ENCODE results near the gene TRMT1.
A peak's percentile ranks its signal among the peaks of the same experiment; 100 is the strongest.
"Not testable (repeated sequence)": the region's sequence is repeated elsewhere in the genome, so short reads cannot be mapped to it uniquely, and the experiment has no call there.

Gene TRMT1

GRCh38 chr19:13116282-13117175, at the start of gene TRMT1:
TRMT1 (minus strand) TSS chr19:13116740; CDS start chr19:13116399, 341 bp downstream.
- DNase-seq = peak; percentile 94

DNA sequence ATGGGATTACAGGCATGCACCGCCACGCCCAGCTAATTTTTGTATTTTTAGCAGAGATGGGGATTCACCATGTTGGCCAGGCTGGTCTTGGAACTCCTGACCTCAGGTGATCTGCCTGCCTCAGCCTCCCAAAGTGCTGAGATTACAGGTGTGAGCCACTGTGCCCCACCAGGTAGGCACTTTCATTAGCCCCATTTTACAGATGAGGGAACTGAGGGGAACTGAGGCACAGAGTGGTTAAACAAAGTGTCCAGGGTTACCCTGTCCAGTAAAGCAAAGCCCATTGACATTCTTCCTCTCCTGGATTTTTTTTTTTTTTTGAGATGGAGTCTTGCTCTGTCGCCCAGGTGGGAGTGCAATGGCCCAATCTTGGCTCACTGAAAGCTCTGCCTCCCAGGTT, 49.6 kb upstream of the TRMT1 start:
- not testable (repeated sequence) for DNase-seq

DNA sequence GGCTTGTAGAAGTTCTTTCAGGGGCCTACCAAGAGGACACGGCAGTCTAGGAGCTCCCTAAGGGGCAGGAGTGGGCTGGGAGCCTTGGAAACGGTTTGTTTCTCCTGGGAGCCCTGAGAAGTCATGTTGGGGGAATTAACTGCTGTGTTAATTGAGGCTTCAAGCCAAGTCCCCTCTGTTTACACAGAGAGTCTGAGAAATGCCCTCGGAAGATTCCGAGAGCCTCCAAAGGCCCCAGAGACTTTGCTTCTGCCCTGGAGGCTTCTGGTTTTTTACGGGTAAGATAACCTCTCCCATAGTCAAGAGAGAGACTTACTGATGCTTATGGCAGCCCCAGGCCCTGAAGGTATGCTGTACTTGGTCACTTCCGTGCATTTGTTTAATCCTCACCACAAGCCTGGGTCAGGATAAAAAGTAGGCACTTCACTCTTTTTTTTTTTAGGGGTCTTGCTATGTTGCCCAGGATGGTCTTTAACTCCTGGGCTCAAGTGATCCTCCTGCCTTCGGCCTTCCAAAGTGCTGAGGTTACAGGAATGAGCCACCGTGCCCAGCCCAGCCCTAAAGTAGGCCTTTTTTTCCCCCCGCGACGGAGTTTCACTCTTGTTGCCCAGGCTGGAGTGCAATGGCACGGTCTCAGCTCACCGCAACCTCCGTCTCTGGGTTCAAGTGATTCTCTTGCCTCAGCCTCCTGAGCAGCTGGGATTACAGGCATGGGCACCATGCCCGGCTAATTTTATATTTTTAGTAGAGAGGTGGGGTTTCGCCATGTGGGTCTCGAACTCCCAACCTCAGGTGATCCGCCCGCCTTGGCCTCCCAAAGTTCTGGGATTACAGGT, 48.8 kb upstream of the TRMT1 start:
- peak; percentile 37 for DNase-seq

GRCh38 chr19:13164343-13165161, 48.0 kb upstream of the TRMT1 start:
- peak; percentile 68 for DNase-seq

DNA sequence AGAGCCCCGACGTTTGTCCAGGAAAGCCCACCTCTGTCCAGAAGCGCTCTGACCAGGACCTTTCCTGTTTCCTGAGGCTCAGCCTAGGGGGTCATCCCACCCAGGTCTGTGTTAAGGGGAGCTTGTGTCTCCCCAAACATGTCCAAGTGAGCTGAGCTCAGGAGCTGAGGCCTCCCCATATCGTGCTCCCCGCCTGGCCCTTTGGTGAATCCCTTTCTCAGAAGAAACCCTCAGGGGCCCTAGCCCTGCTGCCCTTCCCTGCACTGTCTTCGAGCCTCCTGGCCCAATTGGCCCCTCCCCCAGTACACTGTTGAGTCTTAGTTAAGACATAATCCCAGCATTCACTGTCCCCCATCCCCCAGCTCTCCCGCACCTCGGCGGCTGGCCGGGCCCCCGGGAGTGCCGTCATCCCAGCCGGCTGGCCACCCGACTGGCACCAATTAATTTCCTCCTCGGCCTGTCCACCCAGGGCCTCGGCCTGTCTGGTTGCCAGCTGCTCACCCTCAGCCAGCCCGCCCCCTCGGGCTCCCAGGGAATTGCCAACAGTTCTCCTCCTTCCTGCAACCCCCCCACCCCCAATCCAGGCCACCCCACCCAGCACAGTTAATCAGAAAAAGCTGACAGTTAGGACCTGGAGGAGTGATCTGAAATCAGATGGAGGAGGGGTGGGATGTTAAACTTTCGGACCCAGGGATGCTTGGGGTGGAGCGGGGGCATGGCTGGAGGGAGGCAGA, 47.2 kb upstream of the TRMT1 start:
- DNase-seq = peak; percentile 86

GRCh38 chr19:13162724-13163608, 46.4 kb upstream of the TRMT1 start:
- peak; percentile 97 for DNase-seq

GRCh38 chr19:13160557-13160956, 44.0 kb upstream of the TRMT1 start:
- DNase-seq = no peak

DNA sequence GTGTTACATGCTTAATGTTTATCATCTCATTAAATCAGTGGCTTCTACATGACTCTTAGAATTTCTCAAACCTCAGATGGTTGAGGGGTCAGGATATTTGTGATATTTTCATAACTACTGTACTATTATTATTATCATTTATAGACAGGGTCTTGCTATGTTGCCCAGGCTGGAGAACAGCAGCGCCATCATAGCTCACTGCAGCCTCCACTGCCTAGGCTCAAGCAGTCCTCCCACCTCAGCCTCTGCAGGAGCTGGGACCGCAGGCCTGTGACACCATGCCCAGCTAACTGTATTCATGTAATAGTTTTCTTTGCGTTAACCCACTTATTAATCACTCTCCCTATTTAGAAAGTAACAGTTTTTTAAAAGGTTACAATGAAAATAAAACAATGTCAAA, 43.2 kb upstream of the TRMT1 start:
- DNase-seq = no peak

DNA sequence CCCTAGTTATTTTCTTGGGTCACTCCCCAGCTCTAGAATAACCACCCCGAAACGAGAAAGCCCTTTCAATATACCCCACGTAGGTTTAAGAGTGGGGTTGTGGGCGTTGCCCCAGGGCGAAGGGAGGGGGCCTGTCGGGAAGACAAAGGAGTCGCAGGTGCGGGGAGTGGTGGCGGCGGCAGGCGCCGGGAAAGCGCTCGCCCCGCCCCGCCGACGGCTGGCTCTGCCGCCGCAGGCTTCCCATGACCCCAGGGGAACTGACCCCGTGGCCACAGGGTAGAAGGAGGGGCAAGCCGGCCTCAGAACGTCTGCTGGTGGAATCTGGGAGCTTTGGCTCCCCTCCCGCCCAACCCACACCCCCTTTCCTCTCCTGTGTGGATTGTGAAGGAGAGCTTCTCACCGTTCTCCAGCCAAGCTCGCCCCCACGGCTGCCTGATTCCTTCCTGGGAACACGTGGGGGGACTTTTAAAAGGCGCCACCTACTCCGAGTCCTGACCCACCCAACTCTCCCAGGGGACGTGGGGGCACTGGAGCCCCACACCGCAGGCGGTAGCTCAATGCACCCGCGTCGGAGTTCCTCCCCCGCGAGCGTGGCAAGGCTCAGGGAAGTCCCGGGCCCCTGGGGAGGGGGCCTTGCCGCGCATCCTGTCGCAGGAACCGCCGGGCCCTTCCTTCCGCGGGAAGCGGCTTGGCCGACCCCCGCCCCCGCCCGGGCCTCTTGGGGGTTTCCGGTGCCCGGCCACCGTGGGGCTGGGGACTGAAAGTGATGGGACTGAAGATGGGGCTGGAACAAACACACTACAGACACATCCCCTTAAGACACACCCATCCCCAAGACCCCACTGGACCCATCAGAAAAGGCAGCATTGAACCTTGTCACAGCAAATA, 39.2 kb upstream of the TRMT1 start:
- DNase-seq = peak; percentile 57

- DNase-seq = peak; percentile 68
These were observed 38.5 kb upstream of the TRMT1 start for GRCh38 chr19:13154911-13155471.

DNA sequence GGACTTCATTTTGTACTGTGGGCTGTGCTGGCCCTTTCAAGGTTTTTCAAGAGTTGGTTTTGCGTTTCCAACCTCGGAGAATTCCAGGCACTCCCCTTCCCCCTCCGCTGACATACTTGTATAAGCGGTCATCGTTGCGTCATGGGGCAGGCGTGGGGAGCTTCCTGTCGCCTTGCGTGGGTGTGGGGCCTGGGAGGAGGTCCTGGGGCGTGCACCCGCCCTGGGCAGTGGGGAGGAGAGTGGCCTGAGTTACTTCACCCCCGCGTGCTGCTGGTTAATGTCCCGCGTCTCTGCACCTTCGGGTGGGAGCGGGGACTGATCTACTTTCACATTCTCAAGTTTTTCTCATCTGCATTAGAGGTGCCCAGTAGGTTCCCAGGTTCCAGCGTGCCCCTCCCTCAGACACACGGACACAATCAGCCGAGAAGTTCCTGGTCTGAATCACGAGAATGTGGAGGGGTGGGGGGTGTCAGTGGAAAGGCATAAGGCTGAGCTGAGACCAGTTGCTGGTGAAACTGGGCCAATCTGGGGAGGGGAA, 37.8 kb upstream of the TRMT1 start:
- peak; percentile 92 for DNase-seq

- no peak for DNase-seq
These were observed 37.2 kb upstream of the TRMT1 start for GRCh38 chr19:13153569-13154240.

DNA sequence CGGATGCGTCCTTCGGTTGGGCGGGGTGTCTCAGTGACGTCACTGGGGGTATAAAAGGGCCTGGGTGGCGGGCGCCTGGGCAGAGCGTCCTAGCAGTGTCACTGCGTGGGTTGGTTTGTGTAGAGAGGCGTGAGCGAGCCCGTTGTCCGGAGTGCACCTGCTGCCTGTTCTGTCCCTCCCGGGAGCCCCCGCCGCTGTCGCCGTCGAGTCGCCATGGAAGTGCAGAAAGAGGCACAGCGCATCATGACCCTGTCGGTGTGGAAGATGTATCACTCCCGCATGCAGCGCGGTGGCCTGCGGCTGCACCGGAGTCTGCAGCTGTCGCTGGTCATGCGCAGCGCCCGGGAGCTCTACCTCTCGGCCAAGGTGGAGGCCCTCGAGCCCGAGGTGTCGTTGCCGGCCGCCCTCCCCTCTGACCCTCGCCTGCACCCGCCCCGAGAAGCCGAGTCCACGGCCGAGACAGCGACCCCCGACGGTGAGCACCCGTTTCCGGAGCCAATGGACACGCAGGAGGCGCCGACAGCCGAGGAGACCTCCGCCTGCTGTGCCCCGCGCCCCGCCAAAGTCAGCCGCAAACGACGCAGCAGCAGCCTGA, 36.5 kb upstream of the TRMT1 start:
- DNase-seq = peak; percentile 96

DNA sequence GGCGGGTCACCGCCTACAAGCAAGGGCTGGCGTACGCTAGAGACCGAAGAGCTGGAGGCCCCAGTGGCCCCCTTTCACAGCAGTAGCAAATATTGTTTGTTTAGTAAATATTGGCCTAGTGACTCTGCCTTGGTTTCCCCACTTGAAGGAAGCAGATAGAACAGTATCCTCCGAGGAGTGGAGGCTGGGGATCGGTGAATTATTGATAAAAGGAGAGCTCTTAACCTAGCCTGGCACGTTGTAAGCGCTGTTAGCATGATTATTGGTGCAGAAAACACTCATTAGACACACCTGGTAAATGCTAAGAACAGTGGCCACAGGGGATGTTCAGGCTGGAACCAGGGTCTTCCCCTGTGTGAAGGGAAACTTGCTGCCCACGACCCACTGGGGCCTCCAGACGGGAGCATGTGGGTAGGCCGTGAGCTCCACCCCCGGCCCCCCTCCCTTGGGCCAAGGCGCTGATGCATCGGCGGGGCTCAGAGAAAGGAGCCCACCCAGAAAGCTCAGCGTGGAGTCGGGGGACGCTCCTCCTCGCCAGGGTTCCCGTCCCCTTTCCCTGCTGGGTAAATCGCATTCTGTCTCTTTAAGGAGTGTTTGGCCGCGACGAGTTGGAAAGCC, 35.9 kb upstream of the TRMT1 start:
- DNase-seq = no peak

DNA sequence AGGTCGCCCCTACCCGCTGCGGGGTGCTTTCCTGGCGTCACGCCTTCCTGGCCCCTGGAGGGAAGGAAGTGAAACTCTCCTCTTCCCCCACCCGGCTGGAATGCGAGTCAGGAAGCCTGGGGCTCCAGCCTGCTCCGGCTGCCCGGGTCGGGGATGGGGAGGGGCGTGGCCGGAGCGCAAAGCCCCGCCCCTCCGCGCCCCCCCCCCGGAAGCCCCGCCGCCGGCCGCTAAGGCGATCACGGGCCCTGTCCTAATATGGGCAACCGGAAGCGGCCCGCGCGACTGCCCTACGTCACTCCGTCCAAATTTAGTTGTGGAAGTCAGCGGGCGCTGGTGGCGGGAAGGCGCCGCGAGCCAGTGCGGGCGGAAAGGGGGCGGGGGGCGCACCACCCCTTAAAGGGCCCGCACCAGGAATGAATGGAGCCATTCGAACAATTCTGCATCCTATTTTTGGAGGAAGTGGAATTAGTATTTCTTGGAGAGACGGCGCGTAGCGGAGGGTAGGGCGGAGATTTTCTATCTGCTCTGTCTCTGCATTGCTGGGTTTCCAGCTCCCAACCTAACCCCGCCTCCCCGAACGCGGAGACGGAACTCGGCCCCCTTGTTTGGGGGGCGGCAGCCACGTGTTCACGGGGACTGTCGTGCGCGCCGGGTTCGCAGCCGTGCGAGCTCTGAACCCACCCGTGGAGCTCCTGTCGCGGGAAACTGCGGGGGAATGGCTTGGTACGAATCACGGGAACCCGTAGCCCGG, 35.2 kb upstream of the TRMT1 start:
- peak; percentile 98 for DNase-seq

DNA sequence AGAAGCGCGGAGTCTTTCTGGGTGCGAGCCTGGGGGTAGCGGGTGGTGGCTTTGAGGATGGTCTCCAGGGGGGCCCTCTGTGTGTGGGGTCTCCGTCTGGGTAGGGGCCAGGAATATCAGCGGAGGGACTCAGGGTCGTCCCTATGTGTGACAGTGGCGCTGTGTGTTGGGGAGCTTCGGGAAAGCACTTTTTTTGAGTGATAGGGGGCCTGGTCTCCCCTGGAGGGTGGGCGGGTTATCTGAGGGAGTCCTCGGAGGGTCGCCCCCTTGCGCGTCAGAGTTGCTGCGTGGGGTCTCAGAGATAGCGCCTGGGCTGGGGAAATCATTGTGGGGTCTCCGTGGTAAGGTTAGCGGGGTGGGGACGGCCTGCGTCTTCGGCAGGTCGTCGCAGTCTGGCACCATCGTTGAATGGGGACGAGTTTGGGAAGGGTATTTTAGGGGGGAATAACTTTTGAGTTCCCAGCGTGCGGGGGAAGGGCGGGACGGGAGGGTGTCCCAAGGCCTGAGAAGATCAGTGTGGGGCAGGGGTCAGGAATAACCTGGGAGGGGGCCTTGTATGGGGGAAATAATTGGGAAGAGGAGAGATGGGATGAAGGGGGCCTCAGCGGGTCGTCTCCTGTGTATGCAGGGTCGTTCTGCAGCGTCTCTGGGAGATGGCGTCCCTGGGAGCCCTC, 34.5 kb upstream of the TRMT1 start:
- no peak for DNase-seq
